Peyer's patch (tissue), 4 donors: Measurements from ENCODE around the gene ST3GAL4. TPM values are rescaled to one million over a fixed set of nuclear protein-coding genes. Genes with fewer than 3 reads are reported as not detected.
"Not testable (repeated sequence)": the region's sequence is repeated elsewhere in the genome, so short reads cannot be mapped to it uniquely, and the experiment has no call there.

Experiments
- DNase-seq, 3 donors: peaks; one replicate each; pipeline ENCODE4 v3.0.0-alpha.2; 2017 to 2019
- H3K27ac ChIP-seq, 4 donors: fragments of 200-600 bp; sonication (generic); one replicate each; pipeline ENCODE4 v1.5.1; 2016 to 2019
- H3K27me3 ChIP-seq, 2 donors: fragments of 200-600 bp; sonication (generic); one replicate each; pipeline ENCODE4 v1.5.1; 2019
- H3K36me3 ChIP-seq, 3 donors: fragments of 200-600 bp; sonication (generic); one replicate each; pipeline ENCODE4 v1.5.1; 2016 to 2019
- H3K4me1 ChIP-seq, 4 donors: fragments of 200-600 bp; sonication (generic); one replicate each; pipeline ENCODE4 v1.5.1; 2016 to 2019
- H3K4me3 ChIP-seq, 4 donors: fragments of 200-600 bp; sonication (generic); 1 replicate in 3 of 4; 2 replicates in 1 of 4; pipeline ENCODE4 v1.5.1; 2016 to 2019; ENCODE audit warnings: mild to moderate bottlenecking in 1 of 4
- H3K9me3 ChIP-seq, 4 donors: fragments of 200-600 bp; sonication (generic); one replicate each; pipeline ENCODE4 v1.5.1; 2016 to 2019; ENCODE audit warnings: mild to moderate bottlenecking in 1 of 4
- CTCF ChIP-seq, 6 experiments: fragments of 450-650 bp in 4 of 6; fragments of 200-600 bp in 2 of 6; sonication (generic) in 1 of 6; IDR thresholded peaks; one replicate each; pipeline ENCODE4 v1.5.1; 2017 to 2019; ENCODE audit warnings: antibody characterized with exemption in 6 of 6, mild to moderate bottlenecking in 3 of 6, moderate library complexity in 1 of 6
- POLR2A ChIP-seq, 2 donors: fragments of 450-650 bp; IDR thresholded peaks; one replicate each; pipeline ENCODE4 v1.5.1; 2017; ENCODE audit warnings: antibody characterized with exemption in 2 of 2, mild to moderate bottlenecking in 2 of 2, moderate library complexity in 2 of 2
- total RNA-seq, 4 donors: library from RNA; depleted of rRNA; stranded (reverse); fragments of >200 nt; gene quantifications; one replicate each; pipeline ENCODE4 v1.1.0, GENCODE V29; 2016

The ST3GAL4 gene
- total RNA-seq, 4 donors from 2014 or later: 1.1 to 14.0 (median 8.6) TPM

- H3K27me3 ChIP-seq: no peaks in the 10 kb centered on the region
- peaks cover 0 to 15% (median 0%) of the 10 kb centered on the region in 3 donors for H3K36me3 ChIP-seq
- no peaks in the 10 kb centered on the region for H3K9me3 ChIP-seq
- TF ChIP-seq CTCF (IDR thresholded peaks at IDR 0.05) (no peak), POLR2A (IDR thresholded peaks at IDR 0.05) (no peak)
- peaks cover 0 to 20% (median 0%) of the 10 kb centered on the region in 4 donors for H3K4me1 ChIP-seq
- H3K4me3 ChIP-seq: no peak overlapping the region
- no peak overlapping the region for H3K27ac ChIP-seq
- DNase-seq: no peak
These were observed 11.1 kb upstream of the ST3GAL4 start for GRCh38 chr11:126344141-126345080.

- DNase-seq: no peak
- peaks cover 0 to 20% (median 0%) of the 10 kb centered on the region in 4 donors for H3K4me1 ChIP-seq
- no peaks in the 10 kb centered on the region for H3K9me3 ChIP-seq
- no peak overlapping the region for H3K4me3 ChIP-seq
- H3K27me3 ChIP-seq: no peaks in the 10 kb centered on the region
- TF ChIP-seq POLR2A (IDR thresholded peaks at IDR 0.05): no peak
- TF ChIP-seq CTCF (IDR thresholded peaks at IDR 0.05): no peak
- peaks cover 0 to 15% (median 0%) of the 10 kb centered on the region in 3 donors for H3K36me3 ChIP-seq
- peak overlapping the region; percentile 25 to 49 (median 28) for H3K27ac ChIP-seq
These were observed 10.2 kb upstream of the ST3GAL4 start for GRCh38 chr11:126345283-126345682.

- DNase-seq: peak in 1 of 3 donors; percentile 48
These were observed 9.5 kb upstream of the ST3GAL4 start for GRCh38 chr11:126345759-126346585.

GRCh38 chr11:126346586-126346940 is 8.9 kb upstream of the ST3GAL4 start:
- TF ChIP-seq POLR2A (IDR thresholded peaks at IDR 0.05): no peak
- peaks cover 0 to 15% (median 0%) of the 10 kb centered on the region in 3 donors for H3K36me3 ChIP-seq
- no peak overlapping the region for H3K4me3 ChIP-seq
- no peak for DNase-seq
- peak overlapping the region; percentile 27 to 56 (median 42) for H3K27ac ChIP-seq
- H3K4me1 ChIP-seq: peaks cover 0 to 25% (median 0%) of the 10 kb centered on the region in 4 donors
- no peaks in the 10 kb centered on the region for H3K27me3 ChIP-seq
- H3K9me3 ChIP-seq: no peaks in the 10 kb centered on the region

More at GRCh38 chr11:126345759-126346585, 9.5 kb upstream of the ST3GAL4 start:
- no peak overlapping the region for H3K4me3 ChIP-seq
- peaks cover 0 to 20% (median 0%) of the 10 kb centered on the region in 4 donors for H3K4me1 ChIP-seq
- no peaks in the 10 kb centered on the region for H3K9me3 ChIP-seq
- peaks cover 0 to 15% (median 0%) of the 10 kb centered on the region in 3 donors for H3K36me3 ChIP-seq
- no peaks in the 10 kb centered on the region for H3K27me3 ChIP-seq
- H3K27ac ChIP-seq: peak overlapping the region; percentile 27 to 56 (median 42)
- TF ChIP-seq CTCF (IDR thresholded peaks at IDR 0.05) (no peak), POLR2A (IDR thresholded peaks at IDR 0.05) (no peak)

- H3K4me3 ChIP-seq, H3K9me3 ChIP-seq, H3K27me3 ChIP-seq: not testable (repeated sequence)
- Histone ChIP-seq H3K36me3 (peaks cover 0 to 15% (median 0%) of the 10 kb centered on the region in 3 donors), H3K4me1 (peaks cover 0 to 27% (median 0%) of the 10 kb centered on the region in 4 donors), H3K27ac (peak overlapping the region in 2 of 4 donors; percentile 27 to 56)
- DNase-seq: peak in 1 of 3 donors; percentile 22
These were observed 8.5 kb upstream of the ST3GAL4 start for GRCh38 chr11:126346946-126347345.

GRCh38 chr11:126347751-126348668 is 7.5 kb upstream of the ST3GAL4 start:
- DNase-seq: peak in 1 of 3 donors; percentile 37
- Histone ChIP-seq H3K27ac (peak overlapping the region in 2 of 4 donors; percentile 52 to 65), H3K4me1 (peaks cover 0 to 27% (median 0%) of the 10 kb centered on the region in 4 donors), H3K27me3 (no peaks in the 10 kb centered on the region), H3K4me3 (no peak overlapping the region), H3K9me3 (no peaks in the 10 kb centered on the region), H3K36me3 (peaks cover 0 to 12% (median 0%) of the 10 kb centered on the region in 3 donors)
- TF ChIP-seq POLR2A (IDR thresholded peaks at IDR 0.05) (no peak), CTCF (IDR thresholded peaks at IDR 0.05) (no peak)
